ENCODE data around the gene APC2.

- TF ChIP-seq FOXP2 (optimal IDR thresholded peaks at IDR 0.05; ENCODE audit: control extremely low read depth, extremely low read length, insufficient read depth), result no peak
- no peak for TF ChIP-seq EZH2 (IDR thresholded peaks at IDR 0.05)
Observed at GRCh38 chr19:1426736-1427135, 23.2 kb upstream of the APC2 start.

Data from SK-N-MC (cell line).